GM19240 (cell line): ENCODE measurements around the gene GHRH.

Source experiments
- DNase-seq: peaks from one replicate; pipeline ENCODE4 v3.0.0; 2011; ENCODE audit warnings: low spot score; ENCODE audit not compliant: insufficient read length

GHRH gene

GRCh38 chr20:37207171-37207570, 54.4 kb downstream of the GHRH start:
- no peak for DNase-seq

GRCh38 chr20:37205794-37206193, 55.8 kb downstream of the GHRH start:
- no peak for DNase-seq

GRCh38 chr20:37205130-37205529, 56.5 kb downstream of the GHRH start:
- no peak for DNase-seq

GRCh38 chr20:37204056-37204455, 57.6 kb downstream of the GHRH start:
- no peak for DNase-seq

GRCh38 chr20:37202267-37202943, 59.2 kb downstream of the GHRH start:
- no peak for DNase-seq

GRCh38 chr20:37201827-37202162, 59.8 kb downstream of the GHRH start:
- no peak for DNase-seq
